Liver (tissue), 9 donors: ENCODE data around the gene INPP4A. TPM values are rescaled to one million over a fixed set of nuclear protein-coding genes. Genes with fewer than 3 reads are reported as not detected.

Experiments used
- DNase-seq: peaks from one replicate; pipeline ENCODE4 v3.0.0-alpha.2; 2017; ENCODE audit warnings: low spot score
- H3K27ac ChIP-seq, 2 donors: one replicate each; pipeline ENCODE4 v1.7.0; 2013; ENCODE audit warnings: inconsistent platforms in 2 of 2, low read length in 2 of 2, control low read depth in 1 of 2, low read depth in 1 of 2, mild to moderate bottlenecking in 1 of 2
- H3K27me3 ChIP-seq, 4 donors: one replicate each; pipeline versions ENCODE4 v1.6.1 to v1.7.0; 2013; ENCODE audit warnings: low read length in 3 of 4, inconsistent platforms in 1 of 4, mild to moderate bottlenecking in 1 of 4, moderate library complexity in 1 of 4; ENCODE audit not compliant: control insufficient read depth in 4 of 4, insufficient read depth in 4 of 4
- H3K36me3 ChIP-seq, 4 donors: one replicate each; pipeline versions ENCODE4 v1.6.1 to v1.7.0; 2013; ENCODE audit warnings: low read length in 3 of 4, mild to moderate bottlenecking in 3 of 4, low read depth in 1 of 4, moderate library complexity in 1 of 4; ENCODE audit not compliant: control insufficient read depth in 4 of 4, insufficient read depth in 3 of 4
- H3K4me1 ChIP-seq, 4 donors: one replicate each; pipeline versions ENCODE4 v1.6.1 to v1.7.0; 2013; ENCODE audit warnings: low read length in 3 of 4, mild to moderate bottlenecking in 3 of 4, moderate library complexity in 1 of 4; ENCODE audit not compliant: control insufficient read depth in 4 of 4, insufficient read depth in 4 of 4
- H3K4me3 ChIP-seq, 3 donors: one replicate each; pipeline versions ENCODE4 v1.6.1 to v1.7.0; 2013; ENCODE audit warnings: low read length in 3 of 3, control low read depth in 1 of 3, low read depth in 1 of 3, mild to moderate bottlenecking in 1 of 3
- H3K9ac ChIP-seq, 2 donors: one replicate each; pipeline ENCODE4 v1.7.0; 2013; ENCODE audit warnings: low read length in 2 of 2, mild to moderate bottlenecking in 2 of 2, moderate library complexity in 2 of 2, control low read depth in 1 of 2, low read depth in 1 of 2
- H3K9me3 ChIP-seq, 4 donors: one replicate each; pipeline versions ENCODE4 v1.6.1 to v1.7.0; 2013; ENCODE audit warnings: low read length in 3 of 4; ENCODE audit not compliant: control insufficient read depth in 4 of 4
- EGR1 ChIP-seq, 2 donors: IDR thresholded peaks; 2 replicates each; pipeline ENCODE4 v1.6.1; 2016 to 2018; ENCODE audit warnings: antibody characterized with exemption in 2 of 2, low read depth in 2 of 2
- FOXA1 ChIP-seq: IDR thresholded peaks from 2 replicates; pipeline ENCODE4 v1.6.1; 2016; ENCODE audit warnings: antibody characterized with exemption
- FOXA2 ChIP-seq: IDR thresholded peaks from 2 replicates; pipeline ENCODE4 v1.6.1; 2016; ENCODE audit warnings: antibody characterized with exemption
- GABPA ChIP-seq, 2 donors: IDR thresholded peaks in 1 of 2; conservative IDR thresholded peaks in 1 of 2; 2 replicates each; pipeline ENCODE4 v1.6.1; 2016; ENCODE audit warnings: antibody characterized with exemption in 2 of 2, mild to moderate bottlenecking in 1 of 2, moderate library complexity in 1 of 2
- HNF4A ChIP-seq, 2 donors: conservative IDR thresholded peaks; 2 replicates each; pipeline ENCODE4 v1.6.1; 2016; ENCODE audit warnings: antibody characterized with exemption in 2 of 2, mild to moderate bottlenecking in 2 of 2
- HNF4G ChIP-seq: IDR thresholded peaks from 2 replicates; pipeline ENCODE4 v1.6.1; 2016; ENCODE audit warnings: antibody characterized with exemption
- JUND ChIP-seq, 2 donors: IDR thresholded peaks; 2 replicates each; pipeline ENCODE4 v1.6.1; 2016; ENCODE audit warnings: antibody characterized with exemption in 2 of 2
- MAX ChIP-seq: IDR thresholded peaks from 2 replicates; pipeline ENCODE4 v1.6.1; 2016; ENCODE audit warnings: antibody characterized with exemption
- RAD21 ChIP-seq, 2 donors: IDR thresholded peaks; 2 replicates each; pipeline ENCODE4 v1.6.1; 2016; ENCODE audit warnings: antibody characterized with exemption in 2 of 2, mild to moderate bottlenecking in 2 of 2
- REST ChIP-seq: IDR thresholded peaks from 2 replicates; pipeline ENCODE4 v1.6.1; 2016; ENCODE audit warnings: antibody characterized with exemption, mild to moderate bottlenecking
- SP1 ChIP-seq: IDR thresholded peaks from 2 replicates; pipeline ENCODE4 v1.6.1; 2018; ENCODE audit warnings: antibody characterized with exemption, mild to moderate bottlenecking
- TAF1 ChIP-seq: conservative IDR thresholded peaks from 2 replicates; pipeline ENCODE4 v1.6.1; 2016; ENCODE audit warnings: antibody characterized with exemption, mild to moderate bottlenecking
- YY1 ChIP-seq: IDR thresholded peaks from 2 replicates; pipeline ENCODE4 v1.6.1; 2016; ENCODE audit warnings: antibody characterized with exemption, mild to moderate bottlenecking
- ZBTB33 ChIP-seq: IDR thresholded peaks from 2 replicates; pipeline ENCODE4 v1.6.1; 2016; ENCODE audit warnings: antibody characterized with exemption
- WGBS: extraction: QIAGEN DNeasy Blood & Tissue Kit; methylation state at CpG from one replicate; pipeline ENCODE4 v1.1.7; 2013; 5-methylcytosine and 5-hydroxymethylcytosine counted together
- polyA plus RNA-seq, 2 donors: library from polyadenylated mRNA; stranded (reverse) in 1 of 2; unstranded in 1 of 2; fragments of 200-250 nt in 1 of 2; fragments of >200 nt in 1 of 2; fragmentation: Nextera tagmentation in 1 of 2; extraction: Ambion mirVana in 1 of 2; gene quantifications; one replicate each; pipeline versions ENCODE4 v1.2.1 to v1.2.3, GENCODE V29; 2013 to 2015
- total RNA-seq, 2 donors: library from RNA; depleted of rRNA; stranded (reverse); fragments of >200 nt; gene quantifications; one replicate each; pipeline ENCODE4 v1.2.3, GENCODE V29; 2014
- TF ChIP-seq, protein P1 (sequence below): IDR thresholded peaks from 2 replicates; pipeline ENCODE4 v1.6.1; 2016; ENCODE audit warnings: antibody characterized with exemption
- donor health status: healthy.
- donor health status: healthy.
- donor health status: healthy.
- donor health status: healthy.
- donor health status: healthy.

Gene INPP4A
- total and polyA plus RNA-seq, 4 donors = 2.9 to 14.9 (median 7.2) TPM

- Histone ChIP-seq H3K27me3 (no peaks in the 10 kb centered on the region), H3K4me3 (no peak overlapping the region), H3K36me3 (no peaks in the 10 kb centered on the region), H3K27ac (no peak overlapping the region), H3K9ac (no peak overlapping the region), H3K4me1 (peaks cover 0 to 5% (median 0%) of the 10 kb centered on the region in 4 donors), H3K9me3 (no peaks in the 10 kb centered on the region)
- 89% methylated on average over 11 of the region's 11 CpGs for WGBS
- TF ChIP-seq HNF4A (conservative IDR thresholded peaks at IDR 0.05) (no peak), FOXA1 (no peak), YY1 (no peak), RAD21 (IDR thresholded peaks at IDR 0.05) (no peak), GABPA (IDR thresholded peaks at IDR 0.05 in 1 of 2, conservative IDR thresholded peaks at IDR 0.05 in 1 of 2) (no peak), SP1 (no peak), EGR1 (IDR thresholded peaks at IDR 0.05; ENCODE audit: low read depth in 2 of 2) (no peak), FOXA2 (no peak), TAF1 (no peak), ZBTB33 (no peak), REST (no peak)
- TF ChIP-seq, protein P1, sequence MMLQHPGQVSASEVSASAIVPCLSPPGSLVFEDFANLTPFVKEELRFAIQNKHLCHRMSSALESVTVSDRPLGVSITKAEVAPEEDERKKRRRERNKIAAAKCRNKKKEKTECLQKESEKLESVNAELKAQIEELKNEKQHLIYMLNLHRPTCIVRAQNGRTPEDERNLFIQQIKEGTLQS = no peak
- DNase-seq = no peak
These were observed 22.5 kb downstream of the INPP4A start for GRCh38 chr2:98467082-98467536.

DNA sequence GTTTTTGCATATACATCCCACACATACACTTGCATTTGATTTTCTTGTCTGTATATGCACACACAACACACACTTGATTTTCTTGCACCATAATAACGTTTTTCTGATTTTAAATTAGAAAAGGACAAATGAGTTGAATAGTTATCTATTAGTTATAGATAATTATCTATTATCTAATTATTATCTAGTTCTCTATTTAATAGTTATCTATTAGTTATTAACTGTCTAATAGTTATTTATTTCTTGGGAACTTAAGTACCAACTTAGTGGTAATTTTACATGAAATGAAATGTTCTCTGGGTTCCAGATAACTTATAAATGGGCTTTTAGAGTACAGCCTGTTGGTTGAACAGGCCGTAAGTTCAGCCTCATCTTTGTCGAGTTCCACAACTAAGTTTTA lies 23.0 kb downstream of the INPP4A start:
- Histone ChIP-seq H3K27ac (no peak overlapping the region), H3K9me3 (no peaks in the 10 kb centered on the region), H3K4me3 (no peak overlapping the region), H3K36me3 (no peaks in the 10 kb centered on the region), H3K4me1 (peaks cover 0 to 5% (median 0%) of the 10 kb centered on the region in 4 donors), H3K9ac (no peak overlapping the region), H3K27me3 (no peaks in the 10 kb centered on the region)
- no peak for DNase-seq
- TF ChIP-seq JUND (IDR thresholded peaks at IDR 0.05) (no peak), HNF4G (no peak), REST (no peak), MAX (no peak)
- WGBS = 90% methylated on average over 3 of the region's 3 CpGs
